Measurements from ENCODE around the gene CDH13.

The CDH13 gene

GRCh38 chr16:83407928-83408327 lies 781.2 kb downstream of the CDH13 start:
- DNase-seq (ENCODE audit: low read depth, low spot score) = no peak
- H3K4me3 ChIP-seq (ENCODE audit: low read length) = no peak overlapping the region

- no peak for DNase-seq (ENCODE audit: low read depth, low spot score)
- H3K4me3 ChIP-seq (ENCODE audit: low read length) = no peak overlapping the region
These were observed 782.6 kb downstream of the CDH13 start for GRCh38 chr16:83409347-83409746.

GRCh38 chr16:83418565-83418964 lies 791.8 kb downstream of the CDH13 start:
- DNase-seq (ENCODE audit: low read depth, low spot score) = no peak
- no peak overlapping the region for H3K4me3 ChIP-seq (ENCODE audit: low read length)

DNA sequence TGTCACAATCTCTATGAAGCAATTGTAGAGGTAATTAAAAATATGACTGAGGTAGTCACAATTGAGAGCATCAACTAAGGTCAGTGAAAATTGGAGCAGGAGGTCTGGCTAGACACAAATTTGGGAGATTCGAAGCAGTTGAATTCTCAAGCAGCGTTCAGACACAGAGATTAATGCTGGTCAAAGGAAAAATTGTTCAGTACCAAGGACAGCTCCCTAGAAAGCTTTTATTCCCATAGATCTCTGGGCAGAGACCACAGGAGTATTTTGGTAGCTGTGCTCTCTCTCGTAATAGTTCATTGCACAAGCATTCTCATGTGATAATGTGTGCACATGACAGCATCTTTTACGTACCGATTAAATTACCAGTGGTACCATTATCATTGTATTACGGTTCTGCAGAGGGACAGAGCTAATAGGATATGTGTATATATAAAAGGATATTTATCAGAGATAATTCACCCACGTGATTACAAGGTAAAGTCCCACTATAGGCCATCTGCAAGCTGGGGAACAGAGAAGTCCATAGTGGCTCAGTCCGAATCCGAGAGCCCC lies 793.5 kb downstream of the CDH13 start:
- H3K4me3 ChIP-seq (ENCODE audit: low read length) = no peak overlapping the region
- DNase-seq (ENCODE audit: low read depth, low spot score) = peak; percentile 42

DNA sequence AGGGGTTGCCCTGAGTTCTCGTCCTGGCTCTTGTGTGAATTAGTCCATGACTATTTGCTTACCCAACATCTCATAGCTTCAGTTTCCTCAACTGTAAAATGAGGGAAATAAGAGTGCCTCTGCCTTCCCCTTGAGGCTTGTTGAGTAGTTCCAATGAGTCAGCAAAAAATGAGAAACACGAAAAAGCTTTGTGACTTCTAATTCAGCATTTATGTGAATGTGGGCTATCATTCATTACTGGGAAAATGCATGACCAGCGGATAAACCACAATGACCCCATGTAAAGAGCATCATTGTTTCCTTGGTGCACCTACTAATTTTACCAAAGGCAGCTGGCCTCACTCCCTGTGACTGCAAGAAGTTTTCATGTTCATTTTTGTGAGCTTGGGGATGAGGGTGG lies 806.4 kb downstream of the CDH13 start:
- DNase-seq (ENCODE audit: low read depth, low spot score) = no peak
- no peak overlapping the region for H3K4me3 ChIP-seq (ENCODE audit: low read length)

- DNase-seq (ENCODE audit: low read depth, low spot score) = no peak
- no peak overlapping the region for H3K4me3 ChIP-seq (ENCODE audit: low read length)
These were observed 810.3 kb downstream of the CDH13 start for GRCh38 chr16:83437036-83437435.

DNA sequence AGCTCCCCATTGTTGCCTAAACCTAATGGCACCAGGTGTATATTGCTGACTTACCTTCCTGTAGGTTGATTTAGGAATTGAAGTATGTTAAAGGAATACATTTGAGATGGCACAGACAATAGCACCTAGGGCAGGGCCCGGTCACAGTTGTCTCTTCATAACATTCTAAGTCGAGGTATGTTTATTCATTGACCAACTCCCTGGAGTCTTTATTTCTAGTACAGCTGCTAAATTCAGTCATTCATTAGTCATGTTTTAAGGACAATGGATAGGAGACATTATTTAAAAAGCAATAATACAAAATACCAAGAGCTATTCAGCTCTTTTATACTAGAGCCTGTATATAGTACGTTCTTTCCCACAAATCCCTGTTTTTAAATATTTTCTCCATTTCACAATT lies 811.6 kb downstream of the CDH13 start:
- no peak overlapping the region for H3K4me3 ChIP-seq (ENCODE audit: low read length)

DNA sequence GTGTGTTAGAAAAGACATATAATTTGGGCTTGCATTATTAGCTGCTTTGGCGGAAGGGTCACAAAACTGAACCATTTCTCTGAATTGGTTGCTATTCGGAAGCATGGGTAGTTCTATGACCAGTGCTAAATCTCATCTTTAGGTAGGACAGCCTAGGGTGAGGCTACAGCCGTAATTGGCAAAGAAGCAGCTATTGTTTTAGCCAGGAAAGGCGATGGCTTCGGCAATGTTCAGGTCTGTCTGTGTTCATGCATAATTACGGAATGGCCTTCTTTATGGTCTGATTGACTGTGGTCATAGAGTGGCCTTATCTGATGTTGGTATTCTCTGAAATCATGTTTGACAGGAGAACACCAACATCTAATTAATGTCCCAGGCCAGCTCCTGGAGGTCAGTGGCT lies 812.6 kb downstream of the CDH13 start:
- DNase-seq (ENCODE audit: low read depth, low spot score) = no peak
- no peak overlapping the region for H3K4me3 ChIP-seq (ENCODE audit: low read length)

More for the DNA sequence above, 811.6 kb downstream of the CDH13 start:
- DNase-seq (ENCODE audit: low read depth, low spot score) = no peak

GRCh38 chr16:83441517-83441916 lies 814.7 kb downstream of the CDH13 start:
- DNase-seq (ENCODE audit: low read depth, low spot score) = no peak
- no peak overlapping the region for H3K4me3 ChIP-seq (ENCODE audit: low read length)

GRCh38 chr16:83443972-83444371 lies 817.2 kb downstream of the CDH13 start:
- no peak overlapping the region for H3K4me3 ChIP-seq (ENCODE audit: low read length)
- DNase-seq (ENCODE audit: low read depth, low spot score) = no peak

- H3K4me3 ChIP-seq (ENCODE audit: low read length) = no peak overlapping the region
- DNase-seq (ENCODE audit: low read depth, low spot score) = no peak
These were observed 820.8 kb downstream of the CDH13 start for GRCh38 chr16:83447560-83447959.

DNA sequence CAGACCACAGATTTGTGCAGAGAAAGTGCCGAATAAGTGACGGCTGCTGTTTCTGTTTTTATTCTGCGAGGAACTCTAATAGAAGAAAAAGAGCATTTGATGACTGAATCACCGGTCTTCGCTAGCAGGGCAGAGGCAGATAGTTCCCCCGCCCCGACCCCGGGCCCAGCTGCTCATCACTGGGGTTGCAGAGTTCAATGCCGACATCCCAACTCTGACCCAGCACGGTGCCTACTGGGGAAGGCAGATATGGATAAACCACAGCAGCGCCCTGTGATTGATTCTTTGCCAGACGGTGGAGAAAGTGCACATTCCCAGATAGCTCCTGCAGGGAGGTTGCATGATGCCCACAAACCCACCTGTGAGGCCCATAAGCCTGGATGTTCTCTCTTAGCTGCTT lies 823.1 kb downstream of the CDH13 start:
- no peak overlapping the region for H3K4me3 ChIP-seq (ENCODE audit: low read length)
- no peak for DNase-seq (ENCODE audit: low read depth, low spot score)

- no peak for DNase-seq (ENCODE audit: low read depth, low spot score)
- no peak overlapping the region for H3K4me3 ChIP-seq (ENCODE audit: low read length)
These were observed 827.2 kb downstream of the CDH13 start for GRCh38 chr16:83453977-83454376.

DNA sequence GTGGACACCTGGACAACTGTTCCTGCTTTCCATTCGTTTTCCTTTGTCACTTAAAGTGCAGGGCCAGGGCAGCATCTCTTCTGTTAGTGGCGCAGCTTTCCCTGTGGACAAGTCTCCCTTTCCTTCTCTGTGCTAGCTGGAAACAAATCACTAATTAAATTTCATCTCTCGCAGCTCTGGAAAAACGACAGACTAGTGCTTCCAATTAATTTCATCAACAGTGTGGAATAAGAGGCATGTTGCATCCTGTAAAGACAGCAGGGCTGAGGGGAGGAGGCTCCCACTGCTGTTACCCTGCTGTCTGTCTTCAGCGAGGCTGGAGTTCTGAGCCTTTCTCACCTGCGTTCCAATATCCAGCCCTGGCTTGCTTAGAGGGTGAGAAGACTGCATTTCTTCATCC lies 828.9 kb downstream of the CDH13 start:
- DNase-seq (ENCODE audit: low read depth, low spot score) = no peak
- H3K4me3 ChIP-seq (ENCODE audit: low read length) = no peak overlapping the region

DNA sequence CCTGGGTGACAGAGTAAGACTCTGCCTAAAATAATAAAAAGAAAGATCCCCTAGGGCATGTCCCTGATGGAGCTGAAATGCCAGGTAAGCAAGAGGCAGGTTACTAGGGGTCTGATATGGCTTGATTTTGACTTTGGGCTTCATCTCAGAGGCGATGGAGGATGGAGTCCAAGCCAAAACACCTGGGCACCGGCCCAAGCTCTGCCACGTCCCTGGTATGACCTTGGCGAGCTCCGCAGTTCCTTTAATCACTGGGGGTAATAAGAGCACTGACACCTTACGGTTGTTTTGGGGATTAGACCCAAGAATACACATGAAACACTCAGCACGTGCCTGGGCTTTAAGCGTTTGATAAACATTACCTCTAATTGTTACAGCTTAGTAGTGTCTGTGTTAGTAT lies 830.2 kb downstream of the CDH13 start:
- no peak overlapping the region for H3K4me3 ChIP-seq (ENCODE audit: low read length)

GRCh38 chr16:83458612-83459011 lies 831.8 kb downstream of the CDH13 start:
- no peak for DNase-seq (ENCODE audit: low read depth, low spot score)
- no peak overlapping the region for H3K4me3 ChIP-seq (ENCODE audit: low read length)

More for the DNA sequence above, 830.2 kb downstream of the CDH13 start:
- DNase-seq (ENCODE audit: low read depth, low spot score) = no peak

DNA sequence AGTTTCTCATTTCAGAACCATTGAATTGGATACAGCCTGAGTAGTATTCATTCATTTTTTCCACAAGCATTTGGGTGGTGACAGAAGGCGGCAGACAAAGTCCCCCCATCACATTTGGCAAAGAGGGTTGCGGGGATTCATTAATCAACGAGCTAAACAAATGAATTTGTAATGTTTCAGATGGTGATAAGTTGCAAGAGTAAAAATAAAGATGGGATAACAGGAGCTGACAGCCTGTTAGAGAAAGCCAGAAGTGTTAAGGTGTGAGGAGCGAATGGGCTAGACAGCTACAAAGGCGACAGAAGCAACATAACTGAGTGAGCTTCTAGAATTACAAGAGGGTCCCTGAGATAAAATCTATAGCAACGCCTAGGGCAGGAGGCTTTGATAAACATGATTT lies 838.2 kb downstream of the CDH13 start:
- no peak for DNase-seq (ENCODE audit: low read depth, low spot score)
- no peak overlapping the region for H3K4me3 ChIP-seq (ENCODE audit: low read length)

DNA sequence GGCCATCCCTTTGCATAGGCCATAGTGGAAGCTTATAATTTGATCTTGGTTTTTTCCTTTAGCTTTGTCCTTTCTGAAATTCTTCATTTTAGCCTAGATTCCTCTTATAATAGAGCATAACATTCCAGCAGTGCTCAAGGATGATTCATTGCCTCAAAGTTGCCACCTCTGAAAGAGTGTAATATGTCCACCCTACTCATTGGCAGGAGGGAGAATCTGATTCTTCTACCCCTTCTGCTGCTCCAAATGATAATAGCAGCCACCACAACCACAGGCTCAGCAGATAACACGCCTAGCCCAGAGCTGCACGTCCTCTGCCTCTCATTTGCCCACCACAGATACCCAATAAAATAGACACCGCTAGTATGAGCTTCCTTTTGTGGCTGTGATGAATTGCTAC lies 843.6 kb downstream of the CDH13 start:
- peak; percentile 0 for DNase-seq (ENCODE audit: low read depth, low spot score)
- no peak overlapping the region for H3K4me3 ChIP-seq (ENCODE audit: low read length)

GRCh38 chr16:83472776-83473501 lies 846.2 kb downstream of the CDH13 start:
- no peak overlapping the region for H3K4me3 ChIP-seq (ENCODE audit: low read length)
- no peak for DNase-seq (ENCODE audit: low read depth, low spot score)

DNA sequence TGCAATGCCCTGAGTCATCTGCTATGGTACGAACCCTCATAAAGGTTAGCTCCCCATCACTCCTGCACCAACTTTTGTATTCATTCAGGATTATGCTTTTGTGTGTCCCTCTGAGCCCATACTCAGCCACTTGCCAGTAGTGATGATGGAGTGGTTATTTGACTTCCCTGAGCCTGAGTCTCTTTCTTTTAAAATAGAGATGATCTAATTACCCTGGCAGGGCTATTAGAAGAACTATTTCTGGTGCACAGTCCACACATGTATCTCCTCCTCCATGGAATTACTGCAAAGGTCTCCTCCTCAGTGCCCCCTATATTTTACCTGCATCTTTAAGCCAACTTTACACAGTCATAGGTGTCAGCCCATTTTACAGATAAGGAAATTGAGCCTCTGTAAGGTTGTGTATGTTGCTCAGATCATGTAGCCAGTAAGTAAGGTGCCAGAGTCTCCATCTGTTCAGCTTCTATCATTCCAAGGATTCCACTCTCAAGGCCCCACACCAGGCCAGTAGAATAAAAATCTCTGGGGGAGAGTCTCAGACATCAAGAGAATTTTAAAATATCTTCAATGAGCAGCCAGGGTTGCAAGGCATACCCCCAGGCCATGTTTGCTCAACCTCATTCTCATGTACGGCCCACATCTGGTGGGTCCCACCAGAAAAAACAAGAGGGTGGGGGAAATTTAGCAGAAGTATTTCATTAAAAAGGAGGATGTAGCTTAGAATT lies 847.3 kb downstream of the CDH13 start:
- DNase-seq (ENCODE audit: low read depth, low spot score) = no peak
- H3K4me3 ChIP-seq (ENCODE audit: low read length) = no peak overlapping the region

- no peak overlapping the region for H3K4me3 ChIP-seq (ENCODE audit: low read length)
- DNase-seq (ENCODE audit: low read depth, low spot score) = no peak
These were observed 848.3 kb downstream of the CDH13 start for GRCh38 chr16:83475108-83475507.
